ENCODE results near the gene ATP2B2. TPM values are rescaled to one million over a fixed set of nuclear protein-coding genes. Genes with fewer than 3 reads are reported as not detected.

The ATP2B2 gene
- total and polyA plus RNA-seq, 2 of the 8 experiments (the other 6 are each of a cell fraction or from before 2014, with no cell fraction given): 0.14 to 1.2 TPM

DNA sequence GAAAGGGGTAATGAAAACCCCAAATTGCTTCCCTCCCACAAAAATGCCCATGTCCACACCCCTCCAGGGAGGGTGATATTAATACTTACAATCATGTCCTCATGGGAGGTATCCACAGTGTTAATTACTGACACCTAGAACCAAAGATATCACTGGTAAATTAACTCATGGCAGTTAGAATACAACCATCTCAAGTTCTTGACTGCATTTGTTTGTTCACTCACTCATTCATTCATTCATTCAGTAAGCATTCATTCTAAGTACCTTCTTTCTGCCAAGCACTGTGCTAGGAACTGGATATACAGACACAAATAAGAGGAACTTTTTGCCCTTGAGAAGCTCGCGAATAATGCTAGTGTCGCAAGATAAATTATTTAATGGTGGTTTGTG is 187.4 kb downstream of the ATP2B2 start:
- H3K79me2 ChIP-seq (ENCODE audit: control insufficient read depth in 1 of 2, insufficient read depth in 2 of 2, low read length in 2 of 2): peaks cover 11 to 25% of the 10 kb centered on the region in 2 experiments
- H3K9ac ChIP-seq (replicated peaks in 1 of 4; ENCODE audit: extremely low read depth in 1 of 4, low read depth in 3 of 4, low read length in 3 of 4): no peak overlapping the region
- H4K91ac ChIP-seq (replicated peaks; ENCODE audit: insufficient read length, low read length): no peak overlapping the region
- H3K23ac ChIP-seq (ENCODE audit: insufficient read length): no peak overlapping the region
- H3K18ac ChIP-seq (ENCODE audit: extremely low read depth, low read length): no peak overlapping the region
- no peak overlapping the region for H3K14ac ChIP-seq (ENCODE audit: insufficient read length)
- no peak overlapping the region for H2BK12ac ChIP-seq (ENCODE audit: low read depth, low read length)
- no peak overlapping the region for H4K5ac ChIP-seq (ENCODE audit: insufficient read length, low read depth, low read length)
- peaks cover 5% of the 10 kb centered on the region; the same call in 1 of the 2 replicates for H3K79me1 ChIP-seq (ENCODE audit: low read depth, low read length)
- WGBS, 2 experiments (ENCODE audit: extremely low coverage in 1 of 2, insufficient coverage in 1 of 2, insufficient read length in 1 of 2, insufficient replicate concordance in 2 of 2, low coverage in 1 of 2, low lambda C conversion rate in 2 of 2, missing lambda C conversion rate in 1 of 2): 91% methylated on average over 3 of the region's 3 CpGs; no CpG with 5 or more reads in 1 of the 2 experiments
- peaks cover 3 to 10% of the 10 kb centered on the region in 2 experiments for H4K20me1 ChIP-seq (replicated peaks in 1 of 2; ENCODE audit: control insufficient read depth in 1 of 2, insufficient read depth in 2 of 2, low read length in 2 of 2)
- CTCF ChIA-PET (ENCODE audit: partially characterized antibody): interaction anchor here (0.7 kb wide), 1 partner anchor 25 kb away, joined by 3 read pairs; no protein-coding TSS in a partner anchor
- H2AFZ ChIP-seq (ENCODE audit: low read length): no peak overlapping the region
- no peaks in the 10 kb centered on the region for H3K9me3 ChIP-seq (ENCODE audit: insufficient read depth in 2 of 2, low read depth in 1 of 2, low read length in 1 of 2)
- no peak overlapping the region for H3K4me3 ChIP-seq (ENCODE audit: extremely low read depth in 1 of 4, insufficient read depth in 2 of 4, low read depth in 3 of 4, low read length in 4 of 4)
- no peak overlapping the region for H3K4me2 ChIP-seq (ENCODE audit: insufficient read depth in 1 of 2, low read depth in 2 of 2, low read length in 2 of 2)
- no peak overlapping the region for H2AK5ac ChIP-seq (ENCODE audit: low read depth, low read length)
- H2BK15ac ChIP-seq (ENCODE audit: low read length): no peak overlapping the region
- H4K8ac ChIP-seq (ENCODE audit: extremely low read depth, insufficient read depth, low read length): no peak overlapping the region
- no peaks in the 10 kb centered on the region for H3K27me3 ChIP-seq (replicated peaks in 1 of 4; ENCODE audit: control insufficient read depth in 3 of 4, extremely low read depth in 1 of 4, insufficient read depth in 3 of 4, low read length in 3 of 4)
- no peak overlapping the region for H3K56ac ChIP-seq (replicated peaks; ENCODE audit: insufficient read length, low read depth, low read length)
- FAIRE-seq: no peak
- no peak overlapping the region for H3K4ac ChIP-seq (replicated peaks; ENCODE audit: insufficient read length, low read depth, low read length)
- H2BK20ac ChIP-seq (ENCODE audit: low read length): no peak overlapping the region
- H3K36me3 ChIP-seq (ENCODE audit: control insufficient read depth in 2 of 4, insufficient read depth in 4 of 4, low read length in 3 of 4): peaks cover 23 to 55% (median 45%) of the 10 kb centered on the region in 4 experiments
- H2BK120ac ChIP-seq (replicated peaks; ENCODE audit: low read depth, low read length): no peak overlapping the region
- H2BK5ac ChIP-seq (ENCODE audit: low read depth, low read length): no peak overlapping the region
- H3K27ac ChIP-seq (ENCODE audit: low read depth, low read length): no peak overlapping the region
- H3K23me2 ChIP-seq (ENCODE audit: low read depth, low read length): peaks cover 7% of the 10 kb centered on the region; the same call in 1 of the 2 replicates
- no peak for DNase-seq (ENCODE audit: low read depth in 1 of 2, low spot score in 2 of 2)
- POLR2A ChIA-PET (ENCODE audit: partially characterized antibody): interaction anchor here (1.0 to 3.9 kb wide), 2 partner anchors 10 to 166 kb away, joined by 3 to 20 read pairs; no protein-coding TSS in a partner anchor
- H3K4me1 ChIP-seq (replicated peaks in 1 of 4; ENCODE audit: control insufficient read depth in 3 of 4, insufficient read depth in 4 of 4, low read length in 3 of 4): peaks cover 0 to 4% (median 3%) of the 10 kb centered on the region in 4 experiments; a peak in 5 of 7 replicates
- TF ChIP-seq JUN (IDR thresholded peaks at IDR 0.05; ENCODE audit: low read depth, low read length): no peak
- no peak for TF ChIP-seq RAD21 (IDR thresholded peaks at IDR 0.05 in 1 of 2, conservative IDR thresholded peaks at IDR 0.05 in 1 of 2; ENCODE audit: low read depth in 2 of 2, low read length in 2 of 2)
- no peak for TF ChIP-seq YY1 (IDR thresholded peaks at IDR 0.05; ENCODE audit: low read depth, low read length)
- no peak for TF ChIP-seq BACH1 (IDR thresholded peaks at IDR 0.05; ENCODE audit: low read length)
- no peak for TF ChIP-seq HDAC2 (IDR thresholded peaks at IDR 0.05; ENCODE audit: borderline replicate concordance in 1 of 2, low read depth in 2 of 2, low read length in 2 of 2)
- no peak for TF ChIP-seq CHD1 (IDR thresholded peaks at IDR 0.05; ENCODE audit: low read depth, low read length)
- TF ChIP-seq SIX5 (IDR thresholded peaks at IDR 0.05; ENCODE audit: low read depth, low read length): no peak
- TF ChIP-seq POLR2AphosphoS5 (IDR thresholded peaks at IDR 0.05; ENCODE audit: low read depth, low read length): no peak
- no peak for TF ChIP-seq FOSL1 (IDR thresholded peaks at IDR 0.05; ENCODE audit: insufficient read depth, low read depth, low read length)
- no peak for TF ChIP-seq GTF2F1 (IDR thresholded peaks at IDR 0.05; ENCODE audit: borderline replicate concordance, low read depth, low read length)
- TF ChIP-seq PHF8 (conservative IDR thresholded peaks at IDR 0.05; ENCODE audit: low read depth, low read length): no peak
- TF ChIP-seq TAF7 (optimal IDR thresholded peaks at IDR 0.05; ENCODE audit: borderline replicate concordance, low read depth, low read length): no peak

All from H1 (cell line).